Panc1 (cell line): ENCODE results near the gene MOB1B. TPM values are rescaled to one million over a fixed set of nuclear protein-coding genes. Genes with fewer than 3 reads are reported as not detected.

ENCODE experiments used
- ATAC-seq: fragments of 200-7000 bp; cut with Tn5 transposase; 2 replicates; pipeline ENCODE4 v1.9.1; 2020; ENCODE audit warnings: mild to moderate bottlenecking, moderate library complexity
- BruUV-seq: library from RNA; stranded (reverse); fragments of 400-500 nt; replicated peaks from 2 replicates; lab custom pipeline; 2021; lab: Mats Ljungman, UMichigan
- CTCF ChIA-PET: fragments of 300-600 bp; sonication (Branson Sonifier 250); formaldehyde crosslinking; loops from one replicate; lab custom pipeline; 2022; ENCODE audit warnings: antibody characterized with exemption; lab: Charles Lee
- POLR2A ChIA-PET: fragments of 300-600 bp; sonication (Branson Sonifier 250); formaldehyde crosslinking; loops from one replicate; lab custom pipeline; 2022; ENCODE audit warnings: antibody characterized with exemption; lab: Charles Lee
- DNase-seq: peaks from one replicate; pipeline ENCODE4 v3.0.0-alpha.2; 2010; ENCODE audit warnings: low read depth, low spot score
- H3K27ac ChIP-seq: 2 replicates; pipeline ENCODE4 v1.5.1; 2011; ENCODE audit warnings: mild to moderate bottlenecking, low read length, inconsistent platforms
- H3K27me3 ChIP-seq: fragments of 200-500 bp; sonication (Bioruptor generic); 2 replicates; pipeline ENCODE4 v1.6.0; 2014; ENCODE audit warnings: low read length, inconsistent platforms; ENCODE audit not compliant: control insufficient read depth, insufficient read depth
- H3K36me3 ChIP-seq: fragments of 200-500 bp; sonication (Bioruptor generic); 2 replicates; pipeline ENCODE4 v1.5.1; 2014; ENCODE audit warnings: inconsistent platforms, mild to moderate bottlenecking, low read length, moderate library complexity; ENCODE audit not compliant: control insufficient read depth, insufficient read depth
- H3K4me1 ChIP-seq: 2 replicates; pipeline ENCODE4 v1.5.1; 2011; ENCODE audit warnings: inconsistent platforms, mild to moderate bottlenecking, low read length, moderate library complexity; ENCODE audit not compliant: control insufficient read depth, insufficient read depth
- H3K4me3 ChIP-seq, 2 experiments: 2 replicates each; pipeline ENCODE4 v1.5.1; 2011 to 2012; ENCODE audit warnings: low read depth in 2 of 2, low read length in 2 of 2, mild to moderate bottlenecking in 2 of 2, inconsistent platforms in 1 of 2, moderate library complexity in 1 of 2
- H3K9me3 ChIP-seq: fragments of 200-500 bp; sonication (Bioruptor generic); 2 replicates; pipeline ENCODE4 v1.5.1; 2014; ENCODE audit warnings: low read depth, mild to moderate bottlenecking, inconsistent platforms, low read length, moderate library complexity; ENCODE audit not compliant: control insufficient read depth, insufficient read depth
- POLR2AphosphoS5 ChIP-seq: IDR thresholded peaks from 2 replicates; pipeline ENCODE4 v1.6.1; 2012; ENCODE audit warnings: mild to moderate bottlenecking, low read depth, low read length, moderate library complexity
- SIN3A ChIP-seq: IDR thresholded peaks from 2 replicates; pipeline ENCODE4 v1.6.1; 2012; ENCODE audit warnings: low read depth, mild to moderate bottlenecking, low read length, moderate library complexity, borderline replicate concordance; ENCODE audit not compliant: insufficient read depth
- TCF7L2 ChIP-seq: IDR thresholded peaks from 2 replicates; pipeline ENCODE4 v1.6.1; 2011; ENCODE audit warnings: mild to moderate bottlenecking, low read depth, low read length, inconsistent platforms
- in situ Hi-C: cut with HindIII; loops from 2 replicates; pipeline ENCODE4 v1.10.0; 2016; ENCODE audit warnings: low sequenced_read_pairs, low pct_unique_long_range_greater_than_20kb
- intact Hi-C: fragments of 100-400 bp; cut with micrococcal nuclease; formaldehyde crosslinking; loops from one replicate; pipeline ENCODE4 v1.10.0; 2022; ENCODE audit not compliant: unreplicated experiment
- total RNA-seq: library from RNA; stranded (reverse); gene quantifications from one replicate; pipeline ENCODE4 v1.2.1, GENCODE V29; 2021; ENCODE audit not compliant: unreplicated experiment
- TF ChIP-seq, protein P1 (sequence below): fragments of 450-650 bp; IDR thresholded peaks from 2 replicates; pipeline ENCODE4 v1.5.1; 2017; ENCODE audit warnings: mild to moderate bottlenecking
- TF ChIP-seq, protein P2 (sequence below), 2 experiments: IDR thresholded peaks; 2 replicates each; pipeline ENCODE4 v1.6.1; 2011 to 2012; ENCODE audit warnings: low read depth in 2 of 2, control low read depth in 1 of 2, low read length in 1 of 2, mild to moderate bottlenecking in 1 of 2, moderate library complexity in 1 of 2; ENCODE audit not compliant: insufficient read depth in 1 of 2

MOB1B gene
- total RNA-seq, 1 experiment from 2014 or later, result 20.1 TPM

DNA sequence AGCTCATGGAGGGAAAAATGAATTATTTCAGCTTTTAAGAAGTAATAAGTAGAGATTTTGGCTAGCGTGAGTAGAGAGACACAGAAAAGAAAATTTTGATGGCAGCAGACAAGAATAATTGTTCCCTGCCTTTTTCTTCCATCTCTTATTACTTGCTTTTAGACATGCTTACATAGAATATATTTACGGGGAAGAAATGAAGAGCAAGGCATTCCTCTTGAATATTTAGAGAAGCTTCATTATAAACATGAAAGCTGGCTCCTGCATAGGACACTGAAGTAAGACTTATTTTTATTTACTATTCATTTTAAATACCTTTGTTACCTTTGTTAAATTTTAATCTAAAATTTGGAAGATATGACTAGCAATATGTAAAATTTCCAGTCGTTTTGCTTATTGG lies 123.5 kb downstream of the MOB1B start:
- Histone ChIP-seq H3K4me3 (no peak overlapping the region), H3K4me1 (no peaks in the 10 kb centered on the region), H3K27ac (no peak overlapping the region), H3K36me3 (peaks cover 5% of the 10 kb centered on the region; the same call in 1 of the 2 replicates), H3K9me3 (no peaks in the 10 kb centered on the region), H3K27me3 (no peaks in the 10 kb centered on the region)
- BruUV-seq, result no TSS peak
- POLR2A ChIA-PET, result no interaction called here
- ATAC-seq, result no peak
- CTCF ChIA-PET, result no interaction called here
- TF ChIP-seq, protein P1, sequence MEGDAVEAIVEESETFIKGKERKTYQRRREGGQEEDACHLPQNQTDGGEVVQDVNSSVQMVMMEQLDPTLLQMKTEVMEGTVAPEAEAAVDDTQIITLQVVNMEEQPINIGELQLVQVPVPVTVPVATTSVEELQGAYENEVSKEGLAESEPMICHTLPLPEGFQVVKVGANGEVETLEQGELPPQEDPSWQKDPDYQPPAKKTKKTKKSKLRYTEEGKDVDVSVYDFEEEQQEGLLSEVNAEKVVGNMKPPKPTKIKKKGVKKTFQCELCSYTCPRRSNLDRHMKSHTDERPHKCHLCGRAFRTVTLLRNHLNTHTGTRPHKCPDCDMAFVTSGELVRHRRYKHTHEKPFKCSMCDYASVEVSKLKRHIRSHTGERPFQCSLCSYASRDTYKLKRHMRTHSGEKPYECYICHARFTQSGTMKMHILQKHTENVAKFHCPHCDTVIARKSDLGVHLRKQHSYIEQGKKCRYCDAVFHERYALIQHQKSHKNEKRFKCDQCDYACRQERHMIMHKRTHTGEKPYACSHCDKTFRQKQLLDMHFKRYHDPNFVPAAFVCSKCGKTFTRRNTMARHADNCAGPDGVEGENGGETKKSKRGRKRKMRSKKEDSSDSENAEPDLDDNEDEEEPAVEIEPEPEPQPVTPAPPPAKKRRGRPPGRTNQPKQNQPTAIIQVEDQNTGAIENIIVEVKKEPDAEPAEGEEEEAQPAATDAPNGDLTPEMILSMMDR, result no peak
- TF ChIP-seq POLR2AphosphoS5 (no peak), SIN3A (no peak), TCF7L2 (no peak)
- TF ChIP-seq, protein P2, sequence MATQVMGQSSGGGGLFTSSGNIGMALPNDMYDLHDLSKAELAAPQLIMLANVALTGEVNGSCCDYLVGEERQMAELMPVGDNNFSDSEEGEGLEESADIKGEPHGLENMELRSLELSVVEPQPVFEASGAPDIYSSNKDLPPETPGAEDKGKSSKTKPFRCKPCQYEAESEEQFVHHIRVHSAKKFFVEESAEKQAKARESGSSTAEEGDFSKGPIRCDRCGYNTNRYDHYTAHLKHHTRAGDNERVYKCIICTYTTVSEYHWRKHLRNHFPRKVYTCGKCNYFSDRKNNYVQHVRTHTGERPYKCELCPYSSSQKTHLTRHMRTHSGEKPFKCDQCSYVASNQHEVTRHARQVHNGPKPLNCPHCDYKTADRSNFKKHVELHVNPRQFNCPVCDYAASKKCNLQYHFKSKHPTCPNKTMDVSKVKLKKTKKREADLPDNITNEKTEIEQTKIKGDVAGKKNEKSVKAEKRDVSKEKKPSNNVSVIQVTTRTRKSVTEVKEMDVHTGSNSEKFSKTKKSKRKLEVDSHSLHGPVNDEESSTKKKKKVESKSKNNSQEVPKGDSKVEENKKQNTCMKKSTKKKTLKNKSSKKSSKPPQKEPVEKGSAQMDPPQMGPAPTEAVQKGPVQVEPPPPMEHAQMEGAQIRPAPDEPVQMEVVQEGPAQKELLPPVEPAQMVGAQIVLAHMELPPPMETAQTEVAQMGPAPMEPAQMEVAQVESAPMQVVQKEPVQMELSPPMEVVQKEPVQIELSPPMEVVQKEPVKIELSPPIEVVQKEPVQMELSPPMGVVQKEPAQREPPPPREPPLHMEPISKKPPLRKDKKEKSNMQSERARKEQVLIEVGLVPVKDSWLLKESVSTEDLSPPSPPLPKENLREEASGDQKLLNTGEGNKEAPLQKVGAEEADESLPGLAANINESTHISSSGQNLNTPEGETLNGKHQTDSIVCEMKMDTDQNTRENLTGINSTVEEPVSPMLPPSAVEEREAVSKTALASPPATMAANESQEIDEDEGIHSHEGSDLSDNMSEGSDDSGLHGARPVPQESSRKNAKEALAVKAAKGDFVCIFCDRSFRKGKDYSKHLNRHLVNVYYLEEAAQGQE (IDR thresholded peaks at IDR 0.05; ENCODE audit: insufficient read depth in 1 of 2, low read depth in 2 of 2, low read length in 1 of 2), result no peak
- no peak for DNase-seq
- in situ Hi-C loops (no loop called here), intact Hi-C loops (no loop called here)

DNA sequence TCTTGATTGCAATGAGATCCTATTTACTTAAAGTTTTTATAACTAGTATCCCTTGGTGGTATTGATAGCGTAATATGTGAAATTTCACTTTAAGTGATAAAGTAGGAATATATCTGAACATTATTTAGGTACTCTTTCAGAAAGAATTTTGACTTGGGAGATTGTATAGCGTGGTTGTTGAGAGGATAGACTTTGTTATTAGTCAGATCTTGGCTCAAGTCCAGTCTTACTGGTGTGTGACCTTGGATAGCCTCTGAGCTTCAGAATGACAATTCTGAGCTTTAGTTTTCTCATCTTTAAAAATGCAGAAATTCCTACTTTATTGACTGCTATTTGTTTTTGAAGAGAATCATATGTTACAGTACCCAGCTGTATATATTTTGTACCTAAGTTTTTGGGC lies 123.9 kb downstream of the MOB1B start:
- no peaks in the 10 kb centered on the region for H3K4me1 ChIP-seq
- no peak overlapping the region for H3K27ac ChIP-seq
- DNase-seq (no peak), ATAC-seq (no peak)
- ChIA-PET POLR2A (no interaction called here), CTCF (no interaction called here)
- BruUV-seq, result no TSS peak
- no peak for TF ChIP-seq SIN3A
- TF ChIP-seq, protein P1, result no peak
- TF ChIP-seq TCF7L2, result no peak
- no peak for TF ChIP-seq POLR2AphosphoS5
- TF ChIP-seq, protein P2 (IDR thresholded peaks at IDR 0.05; ENCODE audit: insufficient read depth in 1 of 2, low read depth in 2 of 2, low read length in 1 of 2), result no peak
- H3K4me3 ChIP-seq, result no peak overlapping the region
- intact Hi-C loops (no loop called here), in situ Hi-C loops (no loop called here)
- no peaks in the 10 kb centered on the region for H3K27me3 ChIP-seq
- no peaks in the 10 kb centered on the region for H3K9me3 ChIP-seq
- H3K36me3 ChIP-seq, result peaks cover 5% of the 10 kb centered on the region; the same call in 1 of the 2 replicates
